HG02623 (cell line): ENCODE data around the gene UNC5B.

Experiments
- ATAC-seq: cut with Tn5 transposase; IDR thresholded peaks from one replicate; pipeline ENCODE4 v1.9.1; 2021; ENCODE audit warnings: moderate library complexity; ENCODE audit not compliant: unreplicated experiment

Gene UNC5B

DNA sequence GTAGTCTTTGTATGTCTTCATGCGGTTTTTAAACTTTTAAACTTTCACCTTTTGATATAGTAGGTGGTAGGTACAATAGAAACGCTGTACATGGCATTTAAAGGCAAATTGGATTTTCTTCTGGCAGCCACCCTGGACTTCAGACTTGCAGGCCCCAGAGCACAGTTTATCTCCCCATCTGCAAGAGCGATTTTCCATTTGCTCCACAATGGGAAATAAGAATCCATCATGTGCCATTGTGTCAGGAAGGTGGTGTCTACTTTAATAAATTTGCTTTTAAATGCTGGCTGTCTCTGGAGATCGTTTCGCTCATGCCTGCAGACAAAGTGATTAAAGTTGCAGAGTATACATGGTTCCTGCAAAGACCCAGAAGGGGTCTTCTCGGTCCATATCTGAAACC, 38.9 kb downstream of the UNC5B start:
- ATAC-seq = no peak

DNA sequence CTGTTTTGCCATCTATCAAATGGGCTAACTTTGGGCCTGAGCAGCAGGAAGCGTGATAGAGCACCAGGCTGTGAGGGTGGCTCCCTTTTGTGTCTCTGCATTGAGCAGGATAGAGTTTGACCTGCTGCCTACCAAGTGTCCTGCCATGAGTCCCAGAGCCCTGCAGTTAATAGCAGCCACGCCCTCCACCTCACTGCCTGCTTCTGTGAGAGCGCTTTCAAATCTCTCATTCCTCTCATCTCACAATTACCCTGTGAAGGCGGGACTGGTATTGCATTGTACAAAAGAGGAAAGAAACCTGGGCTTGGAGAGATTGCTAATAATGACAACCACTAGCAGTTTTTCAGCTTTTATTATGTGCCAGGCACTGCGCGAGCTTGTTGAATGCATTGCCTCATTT, 39.9 kb downstream of the UNC5B start:
- no peak for ATAC-seq

DNA sequence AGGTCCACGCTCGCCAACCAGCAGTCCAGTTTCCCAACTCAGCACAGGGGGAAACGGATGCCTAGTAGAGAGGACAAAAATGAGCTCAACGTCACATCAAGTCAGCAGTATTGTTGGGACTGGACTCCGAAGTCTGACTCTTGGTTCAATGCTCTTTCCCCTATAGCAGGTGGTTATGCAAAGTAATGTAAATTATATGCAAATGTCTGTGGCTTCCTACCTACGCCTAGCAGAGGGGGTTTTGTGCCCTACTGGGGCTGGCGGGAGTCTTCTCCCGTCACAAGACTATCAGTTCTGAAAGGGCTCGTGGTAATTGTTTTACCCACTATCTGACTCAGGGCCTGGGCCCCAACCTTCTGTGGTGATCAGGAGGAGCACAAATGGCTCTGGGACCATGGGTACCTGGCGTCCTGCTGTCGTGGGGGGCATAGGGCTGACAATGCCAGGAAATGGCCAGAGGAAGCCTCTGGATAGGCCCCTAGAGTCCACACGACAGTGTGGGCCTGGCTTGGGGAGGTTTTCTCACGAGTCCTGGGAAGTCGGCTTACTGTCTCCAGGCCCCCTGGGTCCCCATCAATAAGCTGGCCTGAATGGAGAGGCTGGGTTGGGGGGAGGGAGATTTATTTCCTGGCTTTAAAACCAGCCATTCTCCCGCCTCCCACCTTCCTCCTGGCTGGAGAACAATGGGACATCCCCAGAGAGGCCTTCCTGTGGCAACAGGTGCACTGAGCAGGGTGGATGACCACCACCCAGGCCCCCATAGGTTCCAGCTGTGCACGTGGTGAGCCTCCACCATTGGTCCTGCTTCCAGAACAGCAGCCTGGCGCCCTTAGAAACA, 41.8 kb downstream of the UNC5B start:
- ATAC-seq = no peak

DNA sequence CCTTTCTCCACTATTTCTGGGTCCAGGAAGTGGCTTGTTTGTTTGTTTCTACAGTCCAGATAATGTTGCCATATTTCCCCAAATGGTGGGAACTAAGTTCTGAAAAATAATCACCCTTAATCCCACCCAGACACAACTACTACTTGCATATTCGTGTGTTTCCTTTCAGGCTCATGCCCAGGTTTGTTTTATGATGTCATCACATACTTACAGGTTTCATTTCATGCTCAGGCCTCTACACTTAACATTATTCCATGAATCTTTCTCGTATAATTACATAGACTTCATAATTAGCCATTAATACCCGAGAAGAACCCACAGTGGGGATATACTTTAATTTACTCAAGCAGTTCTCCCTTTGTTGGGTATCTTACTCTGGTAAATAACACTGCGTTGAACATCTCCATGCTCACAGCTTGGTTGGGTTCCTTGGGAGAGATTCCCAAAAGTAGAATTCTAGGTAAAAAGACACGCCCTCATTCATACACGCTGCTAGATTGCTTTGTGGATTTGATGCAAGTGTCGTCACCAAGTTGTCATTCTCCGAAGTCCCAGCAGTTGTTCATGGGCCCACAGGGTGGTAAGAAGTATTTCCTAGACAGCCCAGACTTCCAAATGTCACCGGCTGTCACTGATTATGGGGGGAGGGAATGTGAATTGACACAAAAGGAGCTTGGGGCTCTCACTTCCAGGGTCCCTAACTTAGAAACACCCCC, 42.6 kb downstream of the UNC5B start:
- no peak for ATAC-seq

DNA sequence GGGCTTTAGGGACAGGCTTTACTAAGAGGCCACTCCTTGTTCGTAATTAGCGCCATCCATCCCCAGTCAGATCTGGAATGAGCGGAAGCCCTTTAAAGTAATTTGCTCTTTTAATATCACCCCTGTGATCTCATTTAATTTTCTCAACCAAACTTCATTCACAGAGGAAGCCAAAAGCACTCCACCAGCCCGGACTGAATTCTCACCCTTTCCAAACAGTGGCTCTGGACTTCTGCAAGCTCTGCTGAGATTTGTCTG, 43.1 kb downstream of the UNC5B start:
- no peak for ATAC-seq

DNA sequence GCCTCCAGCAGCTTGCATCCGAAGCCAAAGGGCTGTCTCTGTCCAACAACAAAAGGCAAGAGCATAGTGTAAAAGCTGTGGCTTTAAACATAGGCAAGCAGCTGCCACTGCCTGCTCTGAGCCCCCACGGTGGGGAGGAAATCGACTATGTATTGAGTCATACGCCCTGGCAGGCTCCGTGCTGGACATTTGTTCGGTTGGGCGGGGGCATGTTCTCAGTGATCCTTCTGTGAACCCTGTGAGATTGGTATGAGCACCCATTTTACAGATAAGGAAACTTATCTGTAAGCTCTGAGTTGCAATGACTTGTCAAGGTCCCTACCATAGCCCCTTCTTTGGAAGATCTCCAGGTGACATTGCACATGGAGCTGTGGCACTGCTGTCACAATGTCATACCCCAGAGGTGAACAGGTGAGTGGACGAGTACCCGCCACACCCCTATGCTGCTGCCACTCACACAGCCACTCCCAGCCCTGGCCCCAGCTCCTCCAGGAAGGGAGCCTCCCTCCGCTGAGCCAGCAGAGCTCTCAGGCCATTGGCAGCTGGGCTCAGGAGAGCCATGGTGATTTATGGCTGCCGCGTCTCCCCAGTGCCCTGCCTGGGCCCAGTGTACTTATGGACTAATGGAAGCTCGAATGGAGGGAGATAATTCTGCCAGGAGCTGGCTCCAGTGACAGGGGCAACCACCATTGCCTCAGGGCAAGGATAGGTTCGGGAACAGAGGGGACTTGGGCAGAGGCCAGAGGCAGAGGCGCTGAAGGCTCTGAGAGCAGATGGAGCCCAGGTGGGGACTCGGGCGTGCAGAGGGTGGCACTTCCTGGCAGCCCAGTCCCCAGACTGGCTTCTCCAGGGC, 43.7 kb downstream of the UNC5B start:
- ATAC-seq = no peak

DNA sequence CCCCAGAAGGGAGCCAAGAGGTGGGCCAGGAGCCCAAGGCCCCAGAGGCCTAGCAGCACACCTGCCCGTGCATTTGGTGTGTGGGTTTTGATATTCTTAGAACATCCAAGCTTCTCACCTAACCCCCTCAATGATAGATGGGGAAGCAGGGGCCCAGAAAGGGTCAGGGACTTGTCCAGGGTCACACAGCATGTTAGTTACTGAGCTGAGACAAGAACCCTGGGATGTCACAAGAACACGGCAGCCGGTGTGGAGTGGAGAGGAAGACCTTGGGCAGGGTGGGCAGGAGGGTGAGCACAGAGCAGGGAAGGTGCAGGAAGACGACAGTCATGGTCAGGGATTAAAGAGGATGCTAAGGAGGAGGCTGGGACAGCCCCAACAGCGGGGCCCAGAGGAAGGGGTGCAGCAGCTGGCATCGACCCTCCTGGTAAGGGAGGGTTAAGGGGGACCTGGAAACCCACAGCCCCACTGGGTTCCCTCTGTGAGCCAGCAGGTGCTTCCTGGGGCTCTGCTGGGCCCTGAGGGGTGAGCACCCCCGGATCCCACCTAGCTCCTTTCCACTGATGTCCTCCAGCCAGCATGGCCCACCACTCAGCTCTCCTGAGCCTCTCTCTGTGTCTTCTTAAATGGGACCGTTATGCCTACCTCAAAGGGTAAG, 44.4 kb downstream of the UNC5B start:
- no peak for ATAC-seq

DNA sequence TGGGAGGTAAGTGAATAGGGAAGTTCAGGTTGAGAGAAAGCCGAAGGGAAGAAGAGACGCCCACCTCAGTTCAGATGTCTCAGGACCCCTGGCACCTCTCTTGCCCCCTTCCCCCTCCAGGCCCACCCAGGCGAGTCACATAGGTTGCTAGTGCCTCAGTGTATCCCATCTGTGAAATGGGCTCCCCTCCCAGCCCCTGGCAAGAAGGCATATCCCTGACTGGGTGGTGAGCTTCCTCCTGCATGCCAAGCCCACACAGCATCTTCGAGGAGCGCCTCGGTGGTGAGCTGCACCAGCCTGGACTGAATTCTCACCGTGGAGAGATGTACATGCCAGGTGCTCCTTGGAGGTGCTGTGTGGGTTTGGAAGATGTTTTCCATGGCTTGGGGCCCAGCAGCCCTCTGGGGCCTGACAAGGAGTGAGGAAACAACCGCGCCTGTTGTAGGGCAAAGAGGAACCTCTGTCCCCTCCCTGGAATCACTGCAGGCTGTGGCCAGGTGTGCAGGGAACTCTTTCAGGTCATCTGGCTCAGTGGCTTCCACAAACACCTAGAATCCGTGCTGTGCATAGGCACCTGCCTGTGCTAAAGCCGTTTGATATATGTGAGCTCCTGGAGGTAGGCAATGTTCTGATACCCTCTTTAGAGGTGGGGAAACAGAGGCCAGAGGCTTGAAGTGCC, 45.1 kb downstream of the UNC5B start:
- no peak for ATAC-seq

DNA sequence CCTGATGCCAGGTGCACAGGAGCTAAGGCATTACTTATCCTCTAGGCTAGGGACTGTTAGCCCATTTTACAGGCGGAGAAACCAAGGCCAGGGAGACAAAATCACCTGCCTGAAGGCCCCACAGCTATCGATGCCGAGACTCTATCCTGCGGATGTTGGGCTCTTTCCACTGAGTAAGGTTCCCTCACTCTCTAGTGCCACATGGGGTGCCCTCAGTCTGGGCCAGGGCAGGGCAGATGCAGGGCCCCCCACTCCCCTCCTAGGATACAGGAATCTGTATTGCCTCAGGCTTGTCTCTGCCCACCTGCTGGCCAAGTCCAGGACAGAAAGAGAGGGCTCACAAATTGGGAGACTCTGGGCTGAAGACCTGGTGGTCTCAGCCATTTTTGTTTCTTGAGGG, 45.7 kb downstream of the UNC5B start:
- ATAC-seq = no peak

DNA sequence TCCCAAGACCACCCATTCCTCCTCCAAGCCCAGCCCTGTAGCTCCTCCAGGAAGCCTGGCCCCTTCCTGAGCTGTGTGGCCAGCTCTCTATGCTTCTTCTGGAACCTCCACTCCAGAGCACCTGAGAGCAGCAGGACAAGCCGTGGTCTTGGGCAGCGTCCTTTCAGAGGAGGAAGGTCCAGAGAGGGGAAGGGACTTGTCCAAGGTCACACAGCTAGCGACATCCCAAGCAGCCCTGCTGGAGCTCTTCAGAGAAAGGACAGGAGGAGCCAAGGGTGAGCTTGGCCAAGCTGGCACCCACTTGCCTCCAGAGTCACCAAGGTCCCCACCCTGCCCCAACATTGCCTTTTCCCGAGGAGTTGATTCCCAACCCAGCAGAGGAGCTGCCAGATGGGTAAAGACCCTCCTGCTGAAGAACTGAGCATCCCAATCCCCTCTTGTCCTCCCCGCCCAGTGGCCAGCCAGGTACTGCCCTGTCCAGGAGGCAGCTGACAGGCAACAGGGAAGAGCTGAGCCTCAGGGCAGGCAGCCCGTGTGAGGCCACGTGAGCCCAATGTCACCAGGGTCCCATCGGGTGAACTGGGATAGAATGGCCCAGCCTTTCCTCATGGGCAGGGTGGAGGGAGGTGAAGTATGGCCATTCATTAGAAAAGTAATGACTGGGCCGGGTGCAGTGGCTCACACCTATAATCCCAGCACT, 46.2 kb downstream of the UNC5B start:
- ATAC-seq = no peak

DNA sequence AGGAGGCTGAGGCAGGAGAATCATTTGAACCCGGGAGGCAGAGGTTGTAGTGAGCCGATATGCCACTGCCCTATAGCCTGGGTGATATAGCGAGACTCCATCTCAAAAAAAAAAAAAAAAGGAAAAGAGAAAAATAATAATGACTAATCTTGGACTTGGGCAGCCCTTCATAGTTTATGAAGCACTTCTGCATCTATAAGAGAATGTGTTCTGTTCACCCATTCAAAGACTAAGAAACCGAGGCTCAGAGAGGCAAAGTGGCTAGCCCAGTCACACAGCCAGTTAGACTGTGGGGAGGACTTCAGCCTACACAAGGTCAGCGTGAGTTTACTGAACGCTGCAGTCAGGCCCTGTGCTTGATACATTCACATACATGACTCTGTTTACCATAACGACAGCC, 46.9 kb downstream of the UNC5B start:
- ATAC-seq = no peak

DNA sequence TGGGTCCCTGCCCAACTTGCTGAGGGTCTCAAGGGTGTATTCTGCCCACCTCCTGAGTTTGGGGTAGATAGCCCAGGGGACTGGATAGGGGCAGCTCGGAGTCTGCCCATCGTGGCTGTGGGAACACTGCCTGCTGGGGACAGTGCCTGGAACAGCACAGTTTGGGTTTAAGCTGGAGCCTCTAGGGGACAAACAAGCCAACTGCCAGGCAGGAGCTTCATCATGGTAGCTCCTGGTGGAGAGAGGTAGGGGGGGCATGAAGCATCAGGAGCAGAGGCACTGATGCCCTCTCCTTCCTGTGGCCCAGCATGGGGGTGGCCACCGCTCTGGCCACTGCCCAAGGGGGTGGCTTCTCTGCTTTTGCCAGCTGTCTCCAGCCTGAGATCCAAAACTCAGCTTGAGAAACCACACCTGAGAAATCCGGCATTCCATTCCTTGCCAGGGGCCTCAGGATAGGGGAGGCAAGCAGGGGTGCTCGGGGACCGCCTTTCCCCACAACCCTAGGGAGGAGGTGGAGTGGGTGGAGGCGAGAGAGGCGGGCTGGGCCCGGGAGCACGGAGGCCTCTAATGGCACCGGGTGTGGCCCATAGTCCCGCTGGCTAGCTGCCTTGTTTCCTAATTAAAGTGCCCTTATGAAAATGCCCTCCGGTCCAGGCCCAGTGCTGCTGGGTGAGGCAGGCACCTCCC, 47.6 kb downstream of the UNC5B start:
- no peak for ATAC-seq

DNA sequence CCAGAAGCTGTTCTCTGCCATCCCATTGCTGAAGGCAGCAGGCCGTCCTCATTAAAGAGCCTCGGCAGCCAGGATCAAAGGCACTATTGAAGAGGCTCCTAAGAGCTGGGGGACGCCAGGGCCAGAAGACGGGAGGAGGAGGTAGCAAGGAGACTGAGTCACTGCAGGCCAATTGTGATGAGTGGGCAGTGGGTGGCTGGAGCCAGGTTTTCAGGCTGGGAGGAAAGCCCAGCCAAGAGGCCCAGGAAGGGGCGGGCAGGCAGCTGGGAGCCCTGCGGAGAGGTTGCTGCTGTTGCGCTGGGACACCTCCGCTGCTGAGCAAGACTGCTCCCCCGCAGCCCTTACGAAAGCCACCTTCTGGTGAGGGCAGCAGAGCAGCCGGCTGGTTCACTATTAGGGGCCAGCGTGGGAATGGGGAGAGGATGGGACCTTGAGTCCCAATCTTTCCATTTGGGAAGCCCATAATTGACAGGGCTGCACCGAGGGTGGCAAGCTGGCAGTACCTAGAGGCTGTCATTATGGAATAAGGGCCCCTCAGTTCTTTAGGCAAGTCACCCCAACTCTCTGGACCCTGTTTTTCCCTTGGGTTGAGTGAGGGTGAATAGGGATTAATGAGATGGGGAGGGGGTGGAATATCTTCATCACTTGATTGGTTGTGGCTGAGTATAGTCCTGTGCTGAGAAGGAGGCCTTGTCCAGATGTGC, 48.4 kb downstream of the UNC5B start:
- no peak for ATAC-seq

DNA sequence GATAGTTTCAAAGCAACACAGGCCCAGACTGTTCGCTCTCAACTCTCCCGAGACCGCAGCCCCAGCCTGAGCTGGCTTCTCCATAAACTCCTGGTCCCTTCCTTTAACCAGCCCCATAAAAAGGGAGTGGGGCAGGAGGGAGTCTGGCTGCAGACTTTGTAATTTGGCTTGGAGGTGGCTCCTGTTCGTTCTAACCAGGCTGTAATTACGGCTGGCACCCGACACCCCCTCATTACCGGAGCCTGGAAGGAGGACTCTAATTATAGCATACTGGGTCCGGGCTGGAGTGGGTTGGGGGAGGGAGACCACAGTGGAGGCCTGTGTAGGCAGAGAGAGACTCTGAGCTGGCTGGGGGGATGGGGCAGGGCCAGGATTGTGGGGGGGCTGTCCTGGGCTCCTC, 49.7 kb downstream of the UNC5B start:
- no peak for ATAC-seq

DNA sequence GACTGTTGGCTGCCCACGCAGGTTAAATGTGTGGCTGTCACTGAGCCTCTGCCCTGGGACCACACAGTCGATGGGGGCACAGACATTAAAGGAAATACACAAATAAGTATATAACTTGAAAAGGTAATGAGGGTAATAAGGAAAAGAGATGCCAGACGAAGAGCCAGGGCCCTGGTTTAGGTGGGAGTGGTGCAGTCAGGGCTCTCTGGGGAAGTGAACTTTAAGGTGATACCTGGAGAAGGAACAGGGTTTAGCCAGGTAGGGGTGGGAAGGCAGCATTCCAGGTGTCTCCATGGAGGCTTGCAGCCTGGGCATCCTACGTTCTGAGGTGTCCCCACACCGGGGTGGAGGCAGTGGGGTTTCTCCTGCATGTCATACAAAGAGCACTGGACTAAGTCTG, 50.4 kb downstream of the UNC5B start:
- no peak for ATAC-seq

DNA sequence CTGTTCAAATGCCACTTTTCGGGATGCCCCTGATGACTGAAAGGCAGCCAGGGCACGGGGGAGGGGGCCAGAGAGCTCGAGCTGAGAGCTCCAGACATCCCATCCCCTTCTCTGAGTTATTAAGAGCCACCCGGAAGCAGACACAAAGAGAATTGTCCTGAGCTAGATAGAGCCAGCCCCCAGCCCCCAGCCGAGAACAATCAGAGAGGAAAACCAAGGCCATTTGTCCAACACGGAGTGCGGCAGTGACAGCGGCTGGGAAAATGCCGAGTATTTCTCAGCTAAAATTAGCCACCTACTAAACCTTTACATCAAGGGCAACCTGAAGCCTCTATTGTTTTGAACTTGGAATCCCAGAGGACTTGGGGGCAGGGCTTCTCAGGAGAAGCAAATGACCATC, 51.0 kb downstream of the UNC5B start:
- ATAC-seq = no peak

DNA sequence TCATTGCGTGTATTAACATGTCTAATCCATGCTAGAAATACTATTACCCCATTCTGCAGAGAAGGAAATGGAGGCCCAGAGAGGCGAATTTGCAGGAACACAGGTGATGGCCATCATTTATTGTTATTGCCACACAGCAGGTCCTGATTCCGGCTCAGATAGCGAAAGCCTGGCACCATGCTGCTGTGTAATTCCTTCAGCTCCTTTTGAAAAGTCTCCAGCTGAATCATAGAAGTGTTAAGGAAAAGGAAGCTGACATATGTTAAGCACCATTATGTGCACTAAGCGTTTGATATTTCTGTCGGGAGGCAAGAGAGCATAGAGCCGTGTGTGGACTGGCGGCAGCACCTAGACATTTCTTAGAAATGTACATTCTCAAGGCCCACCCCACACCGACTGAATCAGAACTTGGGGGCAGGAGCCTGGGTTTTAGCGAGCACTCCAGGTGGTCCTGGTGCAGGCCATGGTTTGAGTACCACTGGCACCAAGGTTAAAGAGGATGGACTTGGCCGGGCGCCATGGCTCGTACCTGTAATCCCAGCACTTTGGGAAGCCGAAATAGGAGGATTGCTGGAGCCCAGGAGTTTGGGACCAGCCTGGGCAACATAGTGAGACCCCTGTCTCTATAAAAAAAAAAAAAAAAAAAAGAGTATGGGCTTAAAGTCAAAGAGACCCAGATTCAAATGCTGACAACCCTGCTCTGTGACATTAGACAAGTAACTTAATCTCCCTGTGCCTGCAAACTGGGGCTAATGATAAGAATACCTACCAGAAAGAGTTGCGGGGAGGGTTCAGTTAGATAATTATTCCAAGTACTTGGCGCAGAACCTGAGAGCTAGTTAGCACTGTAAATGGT, 52.2 kb downstream of the UNC5B start:
- ATAC-seq = no peak

DNA sequence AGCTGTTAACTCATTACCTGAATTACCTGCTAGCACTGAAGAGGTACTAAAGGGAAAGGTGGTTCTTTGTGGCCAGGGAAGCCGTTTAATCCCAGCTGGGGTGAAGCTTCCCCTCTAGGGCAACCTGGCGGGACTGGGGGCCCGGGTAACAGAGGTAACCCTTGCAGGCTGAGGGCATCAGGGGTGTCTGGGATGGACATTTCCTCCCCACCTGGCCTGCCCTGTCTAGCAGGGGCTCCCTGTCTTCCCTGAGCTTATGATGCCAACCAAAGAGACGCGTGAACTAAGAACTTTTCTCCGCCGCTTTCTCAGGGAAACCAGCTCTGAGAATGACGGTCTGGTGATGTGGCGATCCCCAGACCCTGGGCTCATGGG, 52.8 kb downstream of the UNC5B start:
- ATAC-seq = no peak
